ENCODE data around the gene RAB37. TPM values are rescaled to one million over a fixed set of nuclear protein-coding genes. Genes with fewer than 3 reads are reported as not detected.

The RAB37 gene
- total and polyA plus RNA-seq, 4 donors: 1.4 to 3.4 (median 1.9) TPM

DNA sequence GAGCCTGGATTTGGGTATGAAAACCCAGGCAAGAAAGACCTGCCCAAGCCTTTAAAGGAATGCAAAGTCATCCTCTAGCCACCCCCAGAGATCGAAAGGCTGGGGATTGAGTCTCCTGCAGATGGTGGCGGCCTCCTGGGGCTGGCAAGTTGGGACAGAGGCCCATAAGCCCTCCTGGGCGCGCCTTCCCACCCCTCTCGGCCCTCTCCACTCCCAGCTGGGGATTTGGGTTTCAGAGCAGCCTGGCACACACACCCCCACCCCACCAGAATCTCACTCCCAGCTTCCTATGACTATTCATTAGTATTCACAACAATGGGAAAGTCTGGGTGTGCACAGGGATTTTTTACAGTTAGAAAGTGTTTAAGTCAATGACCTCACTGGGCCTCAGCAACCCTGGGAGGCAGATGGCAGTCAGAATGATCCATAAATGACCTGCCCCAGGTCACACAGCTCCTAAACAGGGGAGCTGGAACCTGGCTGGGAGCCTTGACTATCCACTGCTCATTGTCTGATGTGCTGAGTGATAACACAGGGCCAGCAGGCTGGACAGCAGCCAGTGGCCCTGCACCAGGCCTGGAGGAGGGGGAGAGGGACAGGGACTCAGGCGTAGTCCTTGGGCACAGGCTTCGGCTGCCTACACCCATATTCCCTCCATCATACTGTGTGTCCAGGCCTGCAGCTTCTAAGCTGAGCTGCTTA, 23.5 kb downstream of the RAB37 start:
- Histone ChIP-seq H3K4me1 (ENCODE audit: control insufficient read depth in 1 of 2, insufficient read depth in 2 of 2, low read length in 2 of 2) (no peaks in the 10 kb centered on the region), H3K27me3 (ENCODE audit: control insufficient read depth in 1 of 2, insufficient read depth in 2 of 2, low read length in 1 of 2) (no peaks in the 10 kb centered on the region), H3K4me3 (ENCODE audit: low read length in 2 of 2) (no peak overlapping the region), H3K9me3 (ENCODE audit: control insufficient read depth, low read length) (no peaks in the 10 kb centered on the region), H3K36me3 (ENCODE audit: control insufficient read depth in 1 of 2, insufficient read depth in 2 of 2, low read length in 1 of 2) (no peaks in the 10 kb centered on the region), H3K27ac (ENCODE audit: low read depth in 1 of 2, low read length in 2 of 2) (no peak overlapping the region)
- WGBS, 2 donors: 73 to 85% methylated on average over 7 of the region's 7 CpGs
- ATAC-seq (ENCODE audit: low FRiP score) (peak; percentile 30), DNase-seq (peak in 1 of 2 donors; percentile 36)
- intact Hi-C loops (cut with DNase I): no loop called here

DNA sequence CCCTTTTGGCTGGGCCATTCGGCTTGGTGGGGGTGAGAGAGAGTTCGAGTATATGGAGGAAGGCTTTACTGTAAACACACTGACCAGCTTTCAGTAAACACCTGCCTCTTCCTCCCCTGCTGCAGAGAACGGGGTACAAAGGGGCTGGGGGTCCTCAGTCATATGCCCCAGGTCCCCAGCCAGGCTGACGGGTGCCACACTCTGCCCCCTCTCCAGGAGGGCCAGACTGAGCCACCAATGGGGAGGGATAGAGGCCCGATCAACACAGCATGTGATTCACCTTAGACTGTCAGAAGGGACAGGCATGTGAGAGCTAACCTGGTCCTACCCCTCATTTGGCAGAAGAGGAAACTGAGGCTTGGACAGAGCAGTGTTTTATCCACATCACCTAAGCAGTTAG, 24.4 kb downstream of the RAB37 start:
- Histone ChIP-seq H3K36me3 (ENCODE audit: control insufficient read depth in 1 of 2, insufficient read depth in 2 of 2, low read length in 1 of 2) (no peaks in the 10 kb centered on the region), H3K27me3 (ENCODE audit: control insufficient read depth in 1 of 2, insufficient read depth in 2 of 2, low read length in 1 of 2) (no peaks in the 10 kb centered on the region), H3K27ac (ENCODE audit: low read depth in 1 of 2, low read length in 2 of 2) (no peak overlapping the region), H3K9me3 (ENCODE audit: control insufficient read depth, low read length) (no peaks in the 10 kb centered on the region), H3K4me3 (ENCODE audit: low read length in 2 of 2) (no peak overlapping the region), H3K4me1 (ENCODE audit: control insufficient read depth in 1 of 2, insufficient read depth in 2 of 2, low read length in 2 of 2) (no peaks in the 10 kb centered on the region)
- DNase-seq (no peak), ATAC-seq (ENCODE audit: low FRiP score) (no peak)
- intact Hi-C loops (cut with DNase I): no loop called here
- WGBS, 2 donors: 78 to 80% methylated on average over 5 of the region's 5 CpGs

DNA sequence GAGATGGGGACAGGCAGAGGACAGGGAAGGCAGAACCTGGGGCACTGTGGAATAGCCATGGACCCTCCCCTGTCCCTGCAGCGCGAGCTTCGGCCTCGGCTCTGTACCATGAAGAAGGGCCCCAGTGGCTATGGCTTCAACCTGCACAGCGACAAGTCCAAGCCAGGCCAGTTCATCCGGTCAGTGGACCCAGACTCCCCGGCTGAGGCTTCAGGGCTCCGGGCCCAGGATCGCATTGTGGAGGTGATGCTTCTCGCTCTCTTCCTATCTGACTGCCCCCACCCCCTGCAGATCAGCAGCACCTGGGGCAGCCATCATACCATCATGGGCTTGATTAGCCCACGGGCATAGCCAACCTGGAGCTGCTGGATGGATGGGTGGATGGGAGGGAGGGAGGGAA, 24.9 kb downstream of the RAB37 start:
- Histone ChIP-seq H3K27ac (ENCODE audit: low read depth in 1 of 2, low read length in 2 of 2) (no peak overlapping the region), H3K4me1 (ENCODE audit: control insufficient read depth in 1 of 2, insufficient read depth in 2 of 2, low read length in 2 of 2) (no peaks in the 10 kb centered on the region), H3K36me3 (ENCODE audit: control insufficient read depth in 1 of 2, insufficient read depth in 2 of 2, low read length in 1 of 2) (no peaks in the 10 kb centered on the region), H3K27me3 (ENCODE audit: control insufficient read depth in 1 of 2, insufficient read depth in 2 of 2, low read length in 1 of 2) (no peaks in the 10 kb centered on the region), H3K9me3 (ENCODE audit: control insufficient read depth, low read length) (no peaks in the 10 kb centered on the region), H3K4me3 (ENCODE audit: low read length in 2 of 2) (no peak overlapping the region)
- ATAC-seq (ENCODE audit: low FRiP score): no peak
- no peak for DNase-seq
- 96 to 97% methylated on average over 10 to 11 of the region's 11 CpGs for WGBS, 2 donors
- intact Hi-C loops (cut with DNase I): no loop called here

DNA sequence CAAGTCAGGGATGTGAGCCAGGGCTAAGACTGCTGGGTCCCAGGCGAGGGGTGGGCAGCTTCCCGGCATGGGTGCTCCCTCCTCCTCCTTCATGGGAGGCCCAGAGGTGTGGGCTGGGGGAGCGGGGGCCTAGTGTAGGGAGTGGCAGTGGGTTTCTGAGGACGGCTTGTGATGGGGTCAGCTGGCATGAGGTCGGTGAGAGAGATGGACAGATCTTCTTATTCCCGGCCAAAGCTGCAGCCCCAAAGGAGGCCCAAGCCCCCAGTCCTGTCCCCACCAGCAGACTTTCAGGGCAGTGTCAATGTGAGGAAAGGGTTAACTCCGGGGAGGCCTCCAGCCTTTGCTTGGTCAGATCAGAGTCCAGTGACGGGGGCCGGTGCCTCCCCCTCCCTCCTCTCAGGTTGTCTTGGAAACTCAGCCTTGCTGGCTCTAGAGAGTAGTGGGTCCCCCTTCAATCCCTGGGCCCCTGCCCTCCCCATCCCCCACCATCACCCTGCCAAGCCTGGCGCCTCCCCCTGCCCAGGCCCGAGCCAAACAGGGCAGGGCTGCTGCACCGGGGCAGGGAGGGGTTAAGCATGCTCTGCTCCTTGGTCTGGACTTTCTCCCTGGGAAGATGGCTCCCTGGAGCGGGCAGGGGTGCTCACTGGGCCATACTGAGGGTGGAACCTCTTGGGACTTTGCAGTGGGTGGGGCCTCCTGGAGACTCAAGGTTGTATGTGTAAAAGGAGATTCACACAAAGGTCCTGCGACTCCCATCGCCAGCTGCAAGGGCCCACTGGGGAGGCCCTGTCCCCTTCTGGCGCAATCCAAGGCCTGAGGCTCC, 26.7 kb downstream of the RAB37 start:
- H3K27ac ChIP-seq (ENCODE audit: low read depth in 1 of 2, low read length in 2 of 2): no peak overlapping the region
- H3K27me3 ChIP-seq (ENCODE audit: control insufficient read depth in 1 of 2, insufficient read depth in 2 of 2, low read length in 1 of 2): no peaks in the 10 kb centered on the region
- H3K4me3 ChIP-seq (ENCODE audit: low read length in 2 of 2): no peak overlapping the region
- intact Hi-C loops (cut with DNase I): no loop called here
- no peaks in the 10 kb centered on the region for H3K36me3 ChIP-seq (ENCODE audit: control insufficient read depth in 1 of 2, insufficient read depth in 2 of 2, low read length in 1 of 2)
- DNase-seq (no peak), ATAC-seq (ENCODE audit: low FRiP score) (no peak)
- no peaks in the 10 kb centered on the region for H3K9me3 ChIP-seq (ENCODE audit: control insufficient read depth, low read length)
- no peaks in the 10 kb centered on the region for H3K4me1 ChIP-seq (ENCODE audit: control insufficient read depth in 1 of 2, insufficient read depth in 2 of 2, low read length in 2 of 2)
- WGBS, 2 donors: 63 to 65% methylated on average over 16 of the region's 16 CpGs

DNA sequence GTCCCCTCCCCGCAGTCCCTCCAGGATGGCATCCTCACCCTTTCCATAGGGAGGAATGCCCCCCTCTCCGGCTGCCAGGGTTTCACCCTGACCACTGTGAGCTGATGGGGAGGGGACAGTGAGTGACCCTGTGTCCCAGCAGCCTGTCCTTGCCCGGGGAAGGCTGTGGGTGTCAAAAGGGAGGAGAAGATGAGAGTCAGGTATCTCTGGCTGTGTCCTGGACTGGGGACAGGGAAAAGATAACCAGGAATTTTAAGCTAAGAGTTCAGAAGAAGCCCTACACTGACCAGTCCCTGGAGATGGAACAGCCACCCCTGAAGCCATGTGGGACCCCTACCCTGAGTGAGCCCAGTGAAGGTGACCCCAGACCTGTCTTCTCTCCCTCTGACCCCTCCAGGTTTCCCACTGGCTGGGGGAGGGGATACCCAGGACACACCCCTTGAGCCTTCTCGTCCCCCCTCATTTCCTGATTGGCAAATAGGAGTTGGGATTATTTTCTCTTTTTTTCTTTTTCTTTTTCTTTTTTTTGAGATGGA, 27.8 kb downstream of the RAB37 start:
- no peaks in the 10 kb centered on the region for H3K4me1 ChIP-seq (ENCODE audit: control insufficient read depth in 1 of 2, insufficient read depth in 2 of 2, low read length in 2 of 2)
- no peak overlapping the region for H3K4me3 ChIP-seq (ENCODE audit: low read length in 2 of 2)
- H3K27me3 ChIP-seq (ENCODE audit: control insufficient read depth in 1 of 2, insufficient read depth in 2 of 2, low read length in 1 of 2): no peaks in the 10 kb centered on the region
- DNase-seq (no peak), ATAC-seq (ENCODE audit: low FRiP score) (no peak)
- no peaks in the 10 kb centered on the region for H3K36me3 ChIP-seq (ENCODE audit: control insufficient read depth in 1 of 2, insufficient read depth in 2 of 2, low read length in 1 of 2)
- 87 to 91% methylated on average over 4 of the region's 4 CpGs for WGBS, 2 donors
- H3K9me3 ChIP-seq (ENCODE audit: control insufficient read depth, low read length): no peaks in the 10 kb centered on the region
- intact Hi-C loops (cut with DNase I): no loop called here
- H3K27ac ChIP-seq (ENCODE audit: low read depth in 1 of 2, low read length in 2 of 2): no peak overlapping the region

DNA sequence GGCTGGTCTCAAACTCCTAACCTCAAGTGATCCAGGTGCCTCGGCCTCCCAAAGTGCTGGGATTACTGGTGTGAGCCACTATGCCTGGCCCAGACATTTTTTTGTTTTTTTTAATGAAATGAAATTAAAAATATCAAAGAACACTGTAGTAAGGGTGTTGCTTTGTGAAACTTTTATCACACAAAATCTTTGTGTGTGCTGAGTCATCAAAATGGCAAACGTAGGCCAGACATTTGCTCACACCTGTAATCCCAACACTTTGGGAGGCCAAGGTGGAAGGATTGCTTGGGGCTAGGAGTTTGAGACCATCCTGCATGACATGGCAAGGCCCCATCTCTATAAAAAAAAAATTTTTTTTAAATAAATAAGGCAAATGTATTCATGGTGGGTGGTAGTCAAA, 29.4 kb downstream of the RAB37 start:
- ATAC-seq (ENCODE audit: low FRiP score) (no peak), DNase-seq (no peak)
- intact Hi-C loops (cut with DNase I): no loop called here
- 91 to 94% methylated on average over 2 of the region's 2 CpGs for WGBS, 2 donors
- Histone ChIP-seq H3K27ac (ENCODE audit: low read depth in 1 of 2, low read length in 2 of 2) (no peak overlapping the region), H3K9me3 (ENCODE audit: control insufficient read depth, low read length) (no peaks in the 10 kb centered on the region), H3K27me3 (ENCODE audit: control insufficient read depth in 1 of 2, insufficient read depth in 2 of 2, low read length in 1 of 2) (no peaks in the 10 kb centered on the region), H3K4me3 (ENCODE audit: low read length in 2 of 2) (no peak overlapping the region), H3K4me1 (ENCODE audit: control insufficient read depth in 1 of 2, insufficient read depth in 2 of 2, low read length in 2 of 2) (no peaks in the 10 kb centered on the region), H3K36me3 (ENCODE audit: control insufficient read depth in 1 of 2, insufficient read depth in 2 of 2, low read length in 1 of 2) (no peaks in the 10 kb centered on the region)

DNA sequence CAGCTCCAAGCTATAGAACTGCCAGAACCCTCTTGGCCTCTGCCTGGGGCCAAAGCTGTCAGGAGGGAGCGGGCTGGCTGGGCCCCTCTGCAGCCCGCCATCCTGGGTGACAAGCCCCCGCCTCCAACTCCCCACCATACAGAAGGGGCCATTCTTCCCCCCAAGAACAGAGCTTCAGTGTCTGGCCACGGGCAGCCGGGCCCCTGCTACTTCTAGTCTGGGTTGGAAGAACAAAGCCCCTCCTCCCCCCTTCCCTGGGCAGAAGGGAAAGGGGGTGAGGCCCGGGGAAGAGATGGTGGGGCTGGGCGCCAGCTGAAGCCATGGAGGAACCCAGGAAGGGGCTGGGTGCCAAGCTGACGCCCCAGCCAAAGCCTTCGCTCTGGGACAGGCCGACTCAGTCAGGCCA, 30.1 kb downstream of the RAB37 start:
- ATAC-seq (ENCODE audit: low FRiP score) (no peak), DNase-seq (no peak)
- Histone ChIP-seq H3K36me3 (ENCODE audit: control insufficient read depth in 1 of 2, insufficient read depth in 2 of 2, low read length in 1 of 2) (peaks cover 0 to 2% of the 10 kb centered on the region in 2 donors), H3K27ac (ENCODE audit: low read depth in 1 of 2, low read length in 2 of 2) (no peak overlapping the region), H3K4me3 (ENCODE audit: low read length in 2 of 2) (no peak overlapping the region), H3K9me3 (ENCODE audit: control insufficient read depth, low read length) (no peaks in the 10 kb centered on the region), H3K4me1 (ENCODE audit: control insufficient read depth in 1 of 2, insufficient read depth in 2 of 2, low read length in 2 of 2) (no peaks in the 10 kb centered on the region), H3K27me3 (ENCODE audit: control insufficient read depth in 1 of 2, insufficient read depth in 2 of 2, low read length in 1 of 2) (no peaks in the 10 kb centered on the region)
- intact Hi-C loops (cut with DNase I): no loop called here
- 43 to 46% methylated on average over 10 of the region's 10 CpGs for WGBS, 2 donors

DNA sequence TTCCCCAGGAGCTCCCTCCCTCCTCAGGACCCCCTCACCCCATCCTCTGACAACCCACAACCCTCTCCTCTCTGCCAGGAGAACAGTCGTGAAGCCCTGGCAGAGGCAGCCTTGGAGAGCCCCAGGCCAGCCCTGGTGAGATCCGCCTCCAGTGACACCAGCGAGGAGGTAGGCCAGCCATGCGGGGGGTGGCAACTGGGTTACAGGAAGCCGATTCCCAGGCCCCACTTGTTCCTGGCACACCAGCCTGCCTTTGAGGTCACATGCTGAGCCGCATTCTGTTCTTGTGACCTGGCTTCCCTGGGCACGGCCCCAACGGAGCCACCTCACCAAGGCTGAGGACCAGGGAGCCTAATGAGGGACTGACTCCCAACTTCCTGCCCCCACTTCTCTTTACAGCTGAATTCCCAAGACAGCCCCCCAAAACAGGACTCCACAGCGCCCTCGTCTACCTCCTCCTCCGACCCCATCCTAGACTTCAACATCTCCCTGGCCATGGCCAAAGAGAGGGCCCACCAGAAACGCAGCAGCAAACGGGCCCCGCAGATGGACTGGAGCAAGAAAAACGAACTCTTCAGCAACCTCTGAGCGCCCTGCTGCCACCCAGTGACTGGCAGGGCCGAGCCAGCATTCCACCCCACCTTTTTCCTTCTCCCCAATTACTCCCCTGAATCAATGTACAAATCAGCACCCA, 31.2 kb downstream of the RAB37 start:
- H3K27me3 ChIP-seq (ENCODE audit: control insufficient read depth in 1 of 2, insufficient read depth in 2 of 2, low read length in 1 of 2): no peaks in the 10 kb centered on the region
- H3K36me3 ChIP-seq (ENCODE audit: control insufficient read depth in 1 of 2, insufficient read depth in 2 of 2, low read length in 1 of 2): peaks cover 0 to 4% of the 10 kb centered on the region in 2 donors
- 27 to 31% methylated on average over 17 of the region's 17 CpGs for WGBS, 2 donors
- no peaks in the 10 kb centered on the region for H3K9me3 ChIP-seq (ENCODE audit: control insufficient read depth, low read length)
- peak overlapping the region; percentile 31 to 55 for H3K27ac ChIP-seq (ENCODE audit: low read depth in 1 of 2, low read length in 2 of 2)
- no peak overlapping the region for H3K4me3 ChIP-seq (ENCODE audit: low read length in 2 of 2)
- ATAC-seq (ENCODE audit: low FRiP score): peak; percentile 44
- DNase-seq: peak; percentile 88 to 94
- no peaks in the 10 kb centered on the region for H3K4me1 ChIP-seq (ENCODE audit: control insufficient read depth in 1 of 2, insufficient read depth in 2 of 2, low read length in 2 of 2)
- intact Hi-C loops (cut with DNase I): loop anchor here (2.0 kb wide), 1 partner anchor 19 kb away; the partner anchor contains the start of gene NHERF1 (in 2 of the 2)
